Activated CD8-positive, alpha-beta memory T cell treated with anti-CD3 and anti-CD28 coated beads, Interleukin-2, amount 50 U/mL, for 1 hour (primary cell): Measurements from ENCODE around the gene PIP4K2A.

Experiments
- DNase-seq: peaks from one replicate; pipeline ENCODE4 v3.0.0-alpha.2; 2020; ENCODE audit errors: extremely low read depth

PIP4K2A gene

DNA sequence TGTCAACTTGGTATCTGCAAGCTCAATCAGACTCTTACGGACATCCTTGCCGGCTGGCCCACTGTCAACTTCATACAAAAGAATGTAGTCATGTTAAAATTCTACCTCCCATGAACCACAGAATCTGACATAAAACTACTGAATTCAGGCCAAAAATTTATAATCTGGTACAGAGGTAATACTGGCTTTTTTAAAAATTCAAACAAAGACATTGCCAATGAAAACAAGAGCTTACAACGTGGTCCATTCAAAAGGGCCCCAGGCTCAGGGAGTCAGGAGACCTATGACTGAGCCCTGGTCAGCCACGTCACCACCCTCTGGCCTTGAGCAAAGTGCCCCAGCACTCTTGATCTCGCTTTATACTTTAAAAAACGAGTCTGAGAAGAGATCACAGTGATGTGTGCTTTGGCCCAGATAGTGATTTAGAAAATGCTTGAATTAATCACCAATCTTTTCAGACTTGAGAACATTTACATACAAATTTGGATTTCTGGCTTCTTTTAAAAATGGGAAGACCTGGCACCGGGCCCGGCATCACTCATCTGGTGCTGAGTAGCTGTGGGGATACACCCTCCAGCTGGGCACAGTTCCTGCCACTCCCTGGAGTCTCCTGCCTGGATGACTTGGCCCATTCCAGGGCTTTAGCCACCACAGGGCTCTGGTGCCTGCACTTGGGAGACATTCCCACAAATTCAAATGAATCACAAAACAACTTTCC is 94.1 kb downstream of the PIP4K2A start:
- DNase-seq: no peak

DNA sequence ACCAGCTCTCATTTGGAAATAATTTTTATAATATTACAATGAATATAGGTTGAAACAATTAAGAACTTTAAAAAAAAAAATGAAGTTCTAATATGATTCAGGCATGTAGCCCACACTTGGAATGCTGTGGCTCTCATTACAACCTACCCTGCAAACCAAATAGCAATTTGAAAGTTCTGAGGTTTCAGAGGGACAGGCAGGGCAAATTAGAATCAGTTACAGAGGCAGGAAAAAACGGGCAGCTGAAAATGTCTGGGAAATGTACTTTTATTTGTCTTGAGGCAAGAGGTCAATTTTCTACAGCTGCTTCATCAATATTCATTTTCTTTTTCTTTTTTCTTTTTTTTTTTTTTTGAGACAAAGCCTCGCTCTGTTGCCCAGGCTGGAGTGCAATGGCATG is 95.3 kb downstream of the PIP4K2A start:
- no peak for DNase-seq

DNA sequence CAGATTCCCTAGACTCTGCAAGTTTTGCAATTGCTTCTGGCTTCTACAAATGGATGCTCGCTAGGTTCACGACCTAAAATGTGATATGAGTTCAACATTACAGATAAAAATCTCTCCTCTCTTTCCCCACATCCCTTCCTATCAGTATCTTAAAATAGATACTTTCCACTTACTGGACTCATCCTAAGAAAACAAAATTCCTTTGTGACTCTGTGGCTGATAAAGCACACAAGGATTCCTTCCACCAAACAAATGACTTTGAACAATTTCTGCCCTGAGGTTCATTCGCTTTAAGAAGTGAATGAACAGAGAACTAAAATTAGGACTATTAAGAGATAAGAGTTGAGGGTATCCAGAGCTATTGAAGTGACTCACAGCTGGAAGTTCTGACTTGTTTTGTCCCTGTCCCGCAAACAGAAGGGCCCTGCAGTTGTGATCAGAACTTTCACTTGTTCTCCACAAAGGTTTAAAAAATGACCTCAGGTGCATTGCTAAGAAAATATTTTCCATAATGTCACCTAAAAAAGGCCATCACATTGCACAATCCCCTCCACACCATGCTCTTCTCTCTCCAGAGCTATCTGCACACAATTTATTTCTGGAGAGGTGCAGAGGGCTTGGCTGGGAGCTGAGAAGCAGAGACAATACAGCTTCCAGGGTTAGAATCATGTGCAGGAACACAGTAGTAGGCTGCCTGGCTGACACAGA is 96.1 kb downstream of the PIP4K2A start:
- DNase-seq: no peak

DNA sequence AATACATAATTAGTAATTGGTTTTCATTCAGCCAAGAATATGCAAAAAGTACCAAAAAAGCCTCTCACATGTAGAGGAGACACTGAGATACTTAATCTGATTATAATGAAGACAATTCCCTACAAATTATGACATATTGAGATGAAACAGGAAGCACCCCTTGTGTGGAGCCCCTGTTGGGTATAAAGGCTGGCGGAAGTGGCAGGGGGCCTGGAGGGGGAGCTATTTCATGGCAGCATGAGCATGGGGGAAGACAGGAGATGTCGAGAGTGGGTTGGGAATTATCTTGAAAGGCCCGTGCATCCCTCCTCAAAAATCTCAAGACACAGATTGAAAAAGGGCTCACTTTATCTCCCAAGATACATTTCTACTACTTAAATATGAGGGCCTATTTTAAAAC is 96.9 kb downstream of the PIP4K2A start:
- no peak for DNase-seq

DNA sequence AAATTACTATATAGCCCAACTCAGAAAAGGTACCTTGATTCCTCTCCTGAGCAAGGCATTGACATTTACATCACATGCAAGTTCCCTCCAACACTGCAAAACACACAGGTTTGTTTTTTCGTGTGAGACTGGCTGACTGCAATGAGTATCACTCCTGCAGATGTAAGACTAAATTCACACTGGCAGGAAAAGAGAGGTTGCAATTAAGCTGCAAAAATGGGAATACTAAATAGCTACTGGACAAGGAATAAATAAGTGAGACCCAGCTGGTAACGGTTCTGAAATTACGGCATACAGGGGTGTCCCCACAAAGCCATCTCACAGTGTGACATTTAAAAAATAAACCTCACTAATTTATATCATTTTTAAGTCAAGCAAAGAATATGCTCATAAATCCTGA is 97.3 kb downstream of the PIP4K2A start:
- DNase-seq: no peak

DNA sequence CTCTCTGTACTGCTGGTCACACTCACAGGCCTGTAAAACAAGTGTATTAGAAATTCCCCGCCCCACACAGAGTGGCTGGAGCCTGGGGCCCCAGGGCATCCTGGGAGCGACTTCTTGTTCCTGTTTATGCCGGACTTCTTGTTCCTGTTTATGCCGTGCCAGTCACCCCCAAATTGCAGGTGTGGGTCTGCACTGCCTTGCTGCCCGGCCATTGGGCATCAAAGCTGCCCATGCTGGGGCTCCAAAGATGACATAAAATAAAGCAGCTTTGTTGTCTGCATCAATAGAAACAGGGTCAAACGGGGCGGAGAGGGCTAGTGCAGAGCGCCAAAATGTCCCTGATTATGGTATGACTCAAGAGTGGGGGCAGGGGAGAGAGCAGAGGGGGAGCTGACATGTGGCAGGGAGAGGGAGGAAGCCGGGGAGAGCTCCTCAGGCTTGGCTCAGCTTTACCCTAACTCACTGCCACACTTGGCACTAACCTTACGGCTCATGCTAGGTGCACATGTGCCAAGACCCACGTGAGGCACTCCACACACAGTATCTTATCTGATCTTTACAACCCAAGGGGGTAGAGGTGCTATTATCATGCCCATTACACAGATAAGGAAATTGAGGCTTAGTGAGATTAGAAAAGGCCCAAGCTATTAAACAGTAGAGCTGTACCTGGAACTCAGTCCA is 98.4 kb downstream of the PIP4K2A start:
- DNase-seq: no peak

DNA sequence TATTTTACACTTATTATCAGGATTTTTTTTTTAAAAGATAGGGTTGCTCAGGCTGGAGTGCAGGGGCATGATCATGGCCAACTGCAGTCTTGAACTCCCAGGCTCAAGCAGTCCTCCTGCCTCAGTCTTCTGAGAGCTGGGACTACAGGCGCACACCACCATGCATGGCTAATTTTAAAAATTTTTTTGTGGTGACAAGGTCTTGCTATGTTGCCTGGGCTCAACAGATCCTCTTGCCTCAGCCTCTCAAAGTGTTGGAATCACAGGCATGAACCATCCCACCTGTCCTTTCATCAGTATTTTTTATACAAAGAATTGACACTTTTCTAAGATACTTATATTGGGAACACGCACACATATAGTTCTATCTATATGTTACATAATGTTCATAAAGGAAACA is 99.3 kb downstream of the PIP4K2A start:
- no peak for DNase-seq

DNA sequence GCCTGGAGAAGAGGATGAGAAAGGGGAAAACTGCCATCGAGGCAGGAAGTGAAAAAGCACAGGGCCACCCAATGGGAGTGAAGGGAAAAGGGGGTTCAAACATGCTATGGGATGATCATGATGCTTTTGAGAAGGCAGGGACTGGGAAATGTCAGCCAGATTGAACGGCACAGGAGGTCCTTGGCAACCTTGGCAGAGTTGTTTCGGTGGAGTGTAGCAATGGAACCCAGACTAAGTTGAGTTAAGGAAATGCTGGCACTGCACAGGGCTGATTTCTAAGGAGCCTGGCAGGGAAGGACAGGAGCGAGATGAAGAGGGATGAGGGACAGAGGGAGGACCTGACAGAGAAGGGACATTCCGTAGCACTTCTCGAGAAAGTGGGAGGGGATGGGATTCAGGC is 101.4 kb downstream of the PIP4K2A start:
- no peak for DNase-seq

DNA sequence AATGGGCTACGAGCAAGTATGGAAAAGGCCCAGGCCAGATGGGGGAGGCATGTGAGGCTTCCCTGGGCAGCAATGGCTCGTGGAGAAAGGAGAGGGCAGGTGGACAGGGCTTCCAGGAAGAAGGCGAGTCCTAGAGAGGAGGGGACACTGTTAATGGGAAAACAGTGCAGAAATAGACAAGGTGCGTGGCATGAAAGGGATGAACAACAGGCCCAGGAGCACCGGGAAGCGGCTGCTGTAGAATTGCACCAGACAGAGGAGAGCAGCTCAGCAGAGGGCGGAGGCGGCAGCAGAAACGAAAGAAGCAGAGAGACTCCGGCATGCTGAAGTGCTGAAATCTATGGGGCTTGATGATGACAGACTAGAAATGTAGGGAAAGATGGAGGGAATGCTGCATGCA is 102.1 kb downstream of the PIP4K2A start:
- DNase-seq: no peak

DNA sequence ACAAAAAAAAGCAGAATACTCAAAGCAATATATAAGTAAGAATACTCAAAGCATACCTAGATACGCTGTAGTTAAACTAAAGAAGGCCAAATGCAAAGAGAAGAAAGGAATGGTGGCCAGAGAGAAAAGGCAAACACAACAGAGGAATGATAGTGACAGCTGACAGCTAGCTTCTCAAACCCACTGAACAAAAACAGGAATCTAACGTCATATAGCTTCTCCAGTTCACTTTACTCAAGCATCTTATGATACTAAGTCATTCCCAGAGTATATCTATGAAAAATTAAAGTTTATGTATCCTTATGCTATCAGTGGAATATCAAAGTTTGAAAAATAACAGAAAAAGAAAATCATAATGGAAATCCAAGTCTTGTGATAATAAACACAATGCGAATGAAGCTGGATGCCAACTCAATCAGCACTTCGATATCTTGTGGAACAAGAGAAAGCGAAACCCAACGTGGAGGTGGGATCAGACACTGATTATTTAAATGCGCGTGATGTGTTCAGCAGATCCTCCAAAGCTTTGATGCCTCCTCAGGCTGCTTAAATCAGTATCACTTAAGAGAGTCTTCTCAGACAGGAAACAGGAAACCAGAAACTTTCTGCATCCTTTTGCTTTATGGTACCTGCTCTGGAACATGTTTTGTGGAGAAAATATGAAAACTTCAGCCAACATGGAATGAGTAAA is 102.8 kb downstream of the PIP4K2A start:
- DNase-seq: peak; percentile 54

DNA sequence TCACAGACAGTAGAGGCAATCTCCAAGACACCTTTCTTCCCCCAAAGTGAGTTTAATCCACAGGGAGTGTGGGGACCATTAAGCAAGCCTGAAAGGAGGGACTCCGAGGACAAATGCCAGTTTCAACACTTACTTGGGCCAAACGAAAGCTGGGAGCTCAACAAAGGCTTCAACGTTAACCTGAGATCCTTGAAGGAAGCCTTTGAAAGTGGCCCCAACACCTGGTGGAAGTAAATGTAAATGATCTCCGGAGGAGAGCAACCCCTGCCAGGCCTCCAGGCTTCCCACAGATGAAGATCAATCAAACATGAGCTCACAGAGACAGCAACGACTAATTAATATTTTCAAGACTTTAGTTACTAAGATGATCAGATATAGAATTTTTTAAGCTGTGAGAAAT is 103.8 kb downstream of the PIP4K2A start:
- no peak for DNase-seq

DNA sequence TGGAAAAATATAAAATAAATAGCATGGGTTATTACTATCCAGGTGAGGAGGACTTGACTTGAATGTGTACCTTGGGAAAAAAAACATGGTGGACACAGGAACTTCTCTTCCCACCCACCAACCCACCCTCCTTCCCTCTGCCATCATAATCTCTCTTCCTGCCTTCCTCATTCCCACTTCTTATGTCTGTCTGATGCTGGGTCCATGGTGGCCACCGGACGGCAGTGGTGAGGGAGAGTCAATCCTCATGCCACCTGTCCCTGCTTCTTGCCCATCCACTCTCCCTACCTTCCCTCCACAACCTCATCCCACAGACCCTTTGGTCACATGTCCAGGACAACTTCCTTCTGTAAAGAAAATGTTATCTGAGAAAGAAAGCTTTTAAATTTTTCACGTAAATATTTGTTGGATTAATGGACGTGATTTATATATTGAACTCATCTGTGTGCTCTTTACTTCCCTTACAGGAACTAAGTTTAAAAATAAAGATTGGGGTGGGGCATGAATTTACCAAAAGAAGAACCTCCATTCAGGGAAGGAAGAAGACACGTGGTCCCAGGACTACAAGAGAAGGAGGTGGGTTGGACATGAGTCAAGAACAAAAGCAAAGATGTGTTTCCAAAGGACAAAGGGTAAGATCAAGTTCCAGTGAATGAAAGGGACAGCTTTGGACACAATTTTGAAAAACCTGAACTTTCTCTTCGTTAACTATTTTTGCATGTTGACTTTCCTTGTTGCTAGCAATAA is 104.5 kb downstream of the PIP4K2A start:
- no peak for DNase-seq

DNA sequence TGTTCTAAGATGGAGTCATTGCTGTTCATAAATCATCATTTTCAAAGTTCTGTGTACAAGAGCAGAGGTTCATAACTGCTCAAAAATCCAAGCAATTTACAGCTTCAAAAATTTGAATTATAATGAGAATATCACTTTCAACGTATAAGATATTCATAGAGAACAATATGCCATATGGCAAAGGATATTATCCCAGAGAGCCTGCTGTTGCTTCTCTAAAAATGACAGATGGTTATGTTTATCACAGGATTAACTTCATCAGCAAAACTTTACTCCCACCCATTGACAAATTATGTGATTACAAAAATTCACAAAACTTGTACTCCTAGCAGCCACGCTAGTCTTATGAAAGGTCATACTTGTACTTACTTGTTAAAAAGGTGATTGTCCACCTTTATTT is 105.1 kb downstream of the PIP4K2A start:
- DNase-seq: no peak

DNA sequence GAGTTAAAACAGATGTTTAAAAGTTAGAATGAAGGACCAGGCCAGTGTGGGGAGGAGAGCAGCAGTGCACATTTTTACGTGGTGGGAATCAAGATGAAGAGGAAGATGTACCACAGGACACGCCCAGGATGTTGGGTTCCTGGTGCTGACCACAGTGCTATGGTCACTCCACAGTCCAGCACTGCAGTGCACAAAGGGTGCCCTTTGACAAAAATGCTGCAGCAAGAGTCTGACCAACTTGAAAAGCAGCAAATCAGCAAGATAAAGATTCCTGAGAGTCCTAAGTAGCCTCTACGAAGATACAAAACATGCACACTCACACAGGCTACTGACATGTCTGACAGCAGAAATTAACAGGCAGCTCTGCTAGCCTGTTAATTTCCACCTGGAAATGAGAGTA is 107.1 kb downstream of the PIP4K2A start:
- no peak for DNase-seq

DNA sequence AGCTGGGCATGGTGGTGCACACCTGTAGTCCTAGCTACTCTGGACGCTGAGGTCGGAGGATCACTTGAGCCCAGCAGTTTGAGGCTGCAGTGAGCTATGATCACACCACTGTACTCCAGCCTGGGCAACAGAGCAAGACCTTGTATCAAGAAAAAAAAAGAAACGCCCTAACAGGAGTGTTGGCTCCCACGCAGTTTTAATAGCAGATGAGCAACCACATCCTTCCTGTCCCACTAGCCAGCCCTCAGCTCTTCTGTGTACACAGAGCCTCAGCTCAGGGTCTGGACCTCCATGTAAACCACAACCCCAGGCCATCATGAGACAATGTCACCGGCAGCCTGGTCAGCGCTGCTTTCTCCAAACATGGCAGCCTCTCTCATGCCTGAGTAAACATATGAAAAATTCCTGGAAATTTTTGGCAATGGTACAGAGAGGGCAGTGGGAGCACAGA is 108.2 kb downstream of the PIP4K2A start:
- DNase-seq: no peak

DNA sequence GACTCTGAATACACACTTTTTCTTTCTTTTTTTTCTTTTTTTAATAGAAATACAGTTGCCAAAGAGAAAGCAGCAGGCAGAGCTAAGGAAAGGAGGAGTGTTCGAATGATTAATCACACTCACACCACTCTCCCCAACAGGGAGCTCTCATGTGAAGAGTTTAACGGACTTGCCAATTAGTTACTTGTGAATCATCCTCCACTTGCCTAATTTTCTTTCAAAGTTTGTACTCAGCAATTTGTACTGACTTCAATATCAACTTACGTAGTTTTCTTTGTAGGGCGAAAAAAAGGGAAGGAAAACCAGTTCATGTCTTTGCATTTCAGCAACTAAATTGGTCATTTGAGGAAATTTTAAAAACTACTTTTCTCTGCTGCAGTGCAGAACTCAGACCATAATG is 109.2 kb downstream of the PIP4K2A start:
- DNase-seq: no peak

DNA sequence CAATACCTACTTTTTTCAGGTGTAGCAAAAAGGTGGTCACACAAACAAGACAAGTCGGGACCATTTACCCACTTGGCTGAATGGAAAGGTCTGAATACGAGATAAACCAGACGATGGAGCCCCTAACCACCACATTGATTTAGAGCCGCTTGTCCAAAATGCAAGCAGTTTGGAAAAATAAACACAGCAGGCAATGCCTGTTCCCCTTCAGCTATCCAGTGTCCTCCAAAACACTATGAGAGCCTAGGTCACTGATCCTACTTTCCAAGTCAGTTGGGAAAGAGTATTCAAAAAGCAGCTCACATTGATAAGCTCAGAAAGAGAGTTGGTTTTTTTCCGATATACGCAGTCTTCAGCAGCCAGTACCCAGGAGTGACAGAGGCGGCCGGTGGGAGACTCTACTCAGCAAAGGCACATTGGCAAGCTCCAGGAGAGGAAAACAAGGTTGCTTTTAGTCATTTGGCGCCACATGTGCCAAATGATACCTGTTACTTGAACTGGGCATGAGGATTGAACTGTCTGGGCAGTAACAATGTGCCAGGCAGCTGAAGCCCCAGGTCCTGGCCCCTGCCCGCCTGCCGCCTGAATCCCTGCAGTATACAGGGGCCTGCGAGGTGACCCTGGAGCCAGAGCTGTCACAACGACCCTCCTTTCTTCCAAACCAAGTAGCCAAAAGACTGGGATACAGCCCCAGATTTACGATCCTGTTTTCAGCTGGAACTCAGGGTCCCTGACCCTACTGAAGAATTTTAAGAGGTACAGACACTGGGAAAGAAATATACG is 109.8 kb downstream of the PIP4K2A start:
- no peak for DNase-seq

DNA sequence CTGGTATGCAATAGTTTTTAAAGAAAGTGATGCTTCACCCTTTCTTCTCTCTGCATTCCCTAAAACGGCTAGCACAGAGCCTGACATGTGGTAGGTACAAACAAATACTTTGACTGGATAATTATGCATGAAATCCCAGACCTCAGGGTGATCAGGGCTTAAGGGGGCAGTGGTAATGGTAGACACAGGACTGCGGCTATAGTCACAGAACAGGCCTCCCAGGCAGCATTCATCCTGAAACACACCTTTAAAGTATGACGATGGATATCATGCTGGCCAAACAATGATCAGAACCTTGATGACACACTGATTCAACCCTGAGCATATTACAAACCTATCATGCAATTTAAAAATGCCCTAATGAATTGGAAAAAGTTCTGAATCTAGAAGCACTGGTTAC is 110.8 kb downstream of the PIP4K2A start:
- DNase-seq: no peak

DNA sequence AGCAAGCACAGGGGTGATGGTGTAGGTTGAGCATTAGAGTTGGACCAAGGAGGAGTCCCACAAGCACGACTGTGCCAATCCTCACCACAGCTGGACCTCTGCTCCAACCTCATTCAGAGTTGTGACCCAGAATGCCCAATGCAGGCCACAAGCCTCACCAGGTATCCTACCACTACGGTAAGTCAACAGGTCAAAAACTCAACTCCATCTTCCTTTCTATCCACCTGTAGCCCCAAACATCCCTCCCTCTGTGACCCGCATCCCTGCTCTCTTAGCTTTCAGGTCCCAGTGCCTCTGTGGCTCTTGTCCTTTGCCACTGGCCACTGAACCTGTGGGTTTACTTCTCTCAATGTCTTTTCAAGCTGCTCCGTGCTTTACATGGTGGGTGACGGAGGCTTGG is 112.8 kb downstream of the PIP4K2A start:
- no peak for DNase-seq

DNA sequence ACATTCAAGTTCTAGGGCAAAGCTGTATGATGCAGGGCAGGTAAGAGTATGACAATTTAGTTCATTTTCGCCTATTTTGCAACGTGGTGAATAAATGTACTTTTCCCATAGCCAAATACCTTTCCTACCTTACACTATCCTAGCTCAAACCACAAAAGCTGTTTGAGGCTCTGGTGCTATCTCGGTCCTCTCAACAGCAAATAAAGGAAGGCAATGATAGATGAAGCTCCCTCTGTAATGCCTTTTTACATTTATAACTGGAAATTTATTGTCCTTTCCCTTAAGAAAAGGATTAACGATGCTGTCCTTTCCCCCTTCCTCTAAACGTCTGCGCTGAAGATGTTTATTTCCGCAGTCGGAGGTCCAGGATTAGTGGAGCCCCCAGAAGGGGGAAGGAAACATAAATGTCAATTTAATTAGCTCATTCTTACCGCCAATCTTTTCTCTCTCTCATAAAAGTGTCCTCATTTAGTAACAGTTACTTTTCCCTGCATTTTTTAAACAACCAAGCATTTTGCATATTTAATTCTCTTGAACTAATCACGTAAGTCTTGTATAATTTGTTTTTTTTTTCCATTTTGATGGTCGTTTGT is 114.6 kb downstream of the PIP4K2A start:
- no peak for DNase-seq
